Right lobe of liver (tissue), 4 donors: ENCODE data around the gene ELOA.

Source experiments
- CTCF ChIP-seq, 4 donors: fragments of 200-600 bp in 3 of 4; fragments of 450-650 bp in 1 of 4; IDR thresholded peaks; one replicate each; pipeline versions ENCODE4 v1.5.1 to v1.8.0; 2016 to 2022; ENCODE audit warnings: antibody characterized with exemption in 4 of 4, mild to moderate bottlenecking in 2 of 4
- POLR2A ChIP-seq: fragments of 450-650 bp; IDR thresholded peaks from one replicate; pipeline ENCODE4 v1.6.1; 2017; ENCODE audit warnings: antibody characterized with exemption, mild to moderate bottlenecking
- donor health status: DM: no; HTN: no; CAD: no.
- donor health status: DM: no; HTN: no; CAD: no.
- donor health status: DM: no; HTN: yes; CAD: no.

DNA sequence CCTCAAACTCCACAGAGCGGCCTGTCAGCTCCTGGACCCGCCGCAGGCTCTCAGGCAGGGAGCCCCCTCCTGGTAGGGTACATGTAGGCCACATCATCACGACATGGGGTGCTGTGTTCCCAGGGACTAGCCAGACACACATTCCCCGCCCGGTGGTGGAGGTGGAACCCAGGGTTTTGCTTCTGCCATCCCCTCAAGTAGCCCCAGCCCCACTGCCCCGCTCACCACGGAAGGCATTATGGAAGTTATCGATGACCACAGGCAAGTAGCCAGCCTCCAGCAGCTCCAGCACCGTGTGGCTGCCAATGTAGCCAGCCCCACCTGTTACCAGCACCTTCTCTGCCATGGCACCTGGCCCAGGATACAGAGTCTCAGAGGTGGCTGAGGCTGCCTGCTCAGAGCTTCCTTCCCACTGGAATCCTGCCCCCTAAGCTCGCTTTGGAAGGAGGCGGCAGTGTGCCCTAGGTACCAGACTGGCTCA lies 55.4 kb downstream of the ELOA start:
- no peak for TF ChIP-seq POLR2A
- TF ChIP-seq CTCF (IDR thresholded peaks at IDR 0.05) = no peak
